Naive B cell (primary cell): ENCODE measurements around the gene DGLUCY. TPM values are rescaled to one million over a fixed set of nuclear protein-coding genes. Genes with fewer than 3 reads are reported as not detected.
"Not testable (repeated sequence)": the region's sequence is repeated elsewhere in the genome, so short reads cannot be mapped to it uniquely, and the experiment has no call there.

ENCODE experiments used
- ATAC-seq, 2 donors: fragments of 150-1000 bp; cut with Tn5 transposase; 2 replicates each; pipeline ENCODE4 v1.10.0; 2021; ENCODE audit warnings: low read depth in 2 of 2, mild to moderate bottlenecking in 2 of 2, moderate library complexity in 2 of 2
- DNase-seq: peaks from one replicate; pipeline ENCODE4 v3.0.0; 2022
- H3K27ac Mint-ChIP-seq, 6 donors: one replicate each; pipeline ENCODE4 v1.8.0; 2020 to 2022; ENCODE audit warnings: mild to moderate bottlenecking in 6 of 6, mixed read lengths in 6 of 6, moderate library complexity in 5 of 6, inconsistent platforms in 2 of 6
- H3K27me3 Mint-ChIP-seq, 3 donors: one replicate each; pipeline ENCODE4 v1.8.0; 2021 to 2022; ENCODE audit warnings: mixed read lengths in 3 of 3, mild to moderate bottlenecking in 1 of 3
- H3K36me3 Mint-ChIP-seq, 2 donors: one replicate each; pipeline ENCODE4 v1.8.0; 2020 to 2022; ENCODE audit warnings: mixed read lengths in 2 of 2, inconsistent platforms in 1 of 2, mild to moderate bottlenecking in 1 of 2
- H3K4me1 Mint-ChIP-seq, 3 donors: one replicate each; pipeline ENCODE4 v1.8.0; 2020 to 2022; ENCODE audit warnings: mixed read lengths in 3 of 3, inconsistent platforms in 1 of 3, mild to moderate bottlenecking in 1 of 3, moderate library complexity in 1 of 3
- H3K4me3 Mint-ChIP-seq, 8 donors: one replicate each; pipeline ENCODE4 v1.8.0; 2020 to 2022; ENCODE audit warnings: mild to moderate bottlenecking in 8 of 8, mixed read lengths in 8 of 8, moderate library complexity in 8 of 8, inconsistent platforms in 2 of 8
- H3K9me3 Mint-ChIP-seq, 7 donors: one replicate each; pipeline ENCODE4 v1.8.0; 2020 to 2022; ENCODE audit warnings: mixed read lengths in 7 of 7, mild to moderate bottlenecking in 5 of 7, inconsistent platforms in 2 of 7, moderate library complexity in 1 of 7
- polyA plus RNA-seq, 6 donors: library from polyadenylated mRNA; unstranded; fragments of 300-500 nt; fragmentation: Illumina TruSeq; gene quantifications; one replicate each; pipeline ENCODE4 v1.2.3, GENCODE V29; 2021; ENCODE audit warnings: low read depth in 6 of 6

The DGLUCY gene
- polyA plus RNA-seq, 6 donors from 2014 or later = 29.3 to 54.3 (median 37.7) TPM

- H3K36me3 Mint-ChIP-seq = no peaks in the 10 kb centered on the region
- H3K27ac Mint-ChIP-seq = no peak overlapping the region
- no peaks in the 10 kb centered on the region for H3K9me3 Mint-ChIP-seq
- no peak overlapping the region for H3K4me3 Mint-ChIP-seq
- H3K27me3 Mint-ChIP-seq = no peaks in the 10 kb centered on the region
- H3K4me1 Mint-ChIP-seq = peaks cover 11 to 12% (median 11%) of the 10 kb centered on the region in 3 donors
- ATAC-seq = no peak
- no peak for DNase-seq
These were observed 23.1 kb upstream of the DGLUCY start for GRCh38 chr14:91090743-91091142.

GRCh38 chr14:91092073-91092472 is 21.8 kb upstream of the DGLUCY start:
- no peak for ATAC-seq
- Mint-ChIP-seq H3K9me3 (no peaks in the 10 kb centered on the region), H3K36me3 (no peaks in the 10 kb centered on the region), H3K27ac (no peak overlapping the region), H3K4me3 (peak overlapping the region in 1 of 8 donors; percentile 11), H3K4me1 (peaks cover 8 to 9% (median 8%) of the 10 kb centered on the region in 3 donors), H3K27me3 (no peaks in the 10 kb centered on the region)
- DNase-seq = no peak

GRCh38 chr14:91093743-91094472 is 20.0 kb upstream of the DGLUCY start:
- H3K9me3 Mint-ChIP-seq, H3K36me3 Mint-ChIP-seq, H3K27me3 Mint-ChIP-seq, ATAC-seq, H3K4me1 Mint-ChIP-seq, H3K4me3 Mint-ChIP-seq, DNase-seq: not testable (repeated sequence)
- H3K27ac Mint-ChIP-seq = peak overlapping the region in 1 of 6 donors; percentile 21

GRCh38 chr14:91094772-91095171 is 19.1 kb upstream of the DGLUCY start:
- H3K4me1 Mint-ChIP-seq = no peaks in the 10 kb centered on the region
- H3K27me3 Mint-ChIP-seq = no peaks in the 10 kb centered on the region
- ATAC-seq = no peak
- no peaks in the 10 kb centered on the region for H3K9me3 Mint-ChIP-seq
- no peak overlapping the region for H3K27ac Mint-ChIP-seq
- H3K36me3 Mint-ChIP-seq = no peaks in the 10 kb centered on the region
- H3K4me3 Mint-ChIP-seq = no peak overlapping the region
- no peak for DNase-seq

- no peaks in the 10 kb centered on the region for H3K9me3 Mint-ChIP-seq
- no peak for DNase-seq
- no peaks in the 10 kb centered on the region for H3K27me3 Mint-ChIP-seq
- no peak overlapping the region for H3K4me3 Mint-ChIP-seq
- ATAC-seq = no peak
- no peaks in the 10 kb centered on the region for H3K4me1 Mint-ChIP-seq
- H3K27ac Mint-ChIP-seq = no peak overlapping the region
- no peaks in the 10 kb centered on the region for H3K36me3 Mint-ChIP-seq
These were observed 18.7 kb upstream of the DGLUCY start for GRCh38 chr14:91095178-91095577.

GRCh38 chr14:91097657-91098056 is 16.2 kb upstream of the DGLUCY start:
- H3K36me3 Mint-ChIP-seq, H3K4me3 Mint-ChIP-seq, ATAC-seq, H3K9me3 Mint-ChIP-seq, H3K27me3 Mint-ChIP-seq, H3K4me1 Mint-ChIP-seq, H3K27ac Mint-ChIP-seq, DNase-seq: not testable (repeated sequence)

- ATAC-seq (no peak), DNase-seq (no peak)
- H3K36me3 Mint-ChIP-seq = peaks cover 0 to 3% of the 10 kb centered on the region in 2 donors
- no peaks in the 10 kb centered on the region for H3K4me1 Mint-ChIP-seq
- H3K9me3 Mint-ChIP-seq = no peaks in the 10 kb centered on the region
- no peak overlapping the region for H3K4me3 Mint-ChIP-seq
- no peak overlapping the region for H3K27ac Mint-ChIP-seq
- H3K27me3 Mint-ChIP-seq = no peaks in the 10 kb centered on the region
These were observed 15.3 kb upstream of the DGLUCY start for GRCh38 chr14:91098591-91098990.

GRCh38 chr14:91100102-91100501 is 13.8 kb upstream of the DGLUCY start:
- no peak for DNase-seq
- Mint-ChIP-seq H3K9me3 (no peaks in the 10 kb centered on the region), H3K36me3 (peaks cover 0 to 3% of the 10 kb centered on the region in 2 donors), H3K27me3 (no peaks in the 10 kb centered on the region), H3K4me3 (no peak overlapping the region), H3K4me1 (no peaks in the 10 kb centered on the region), H3K27ac (peak overlapping the region in 1 of 6 donors; percentile 33)
- no peak for ATAC-seq

GRCh38 chr14:91103116-91103515 is 10.8 kb upstream of the DGLUCY start:
- H3K4me1 Mint-ChIP-seq = peaks cover 7 to 10% (median 8%) of the 10 kb centered on the region in 3 donors
- H3K27me3 Mint-ChIP-seq = no peaks in the 10 kb centered on the region
- H3K27ac Mint-ChIP-seq = no peak overlapping the region
- H3K9me3 Mint-ChIP-seq = no peaks in the 10 kb centered on the region
- H3K4me3 Mint-ChIP-seq = no peak overlapping the region
- no peak for DNase-seq
- no peak for ATAC-seq
- H3K36me3 Mint-ChIP-seq = peaks cover 0 to 3% of the 10 kb centered on the region in 2 donors

GRCh38 chr14:91108941-91109611 is 4.8 kb upstream of the DGLUCY start:
- H3K27me3 Mint-ChIP-seq = no peaks in the 10 kb centered on the region
- peaks cover 34 to 49% (median 39%) of the 10 kb centered on the region in 3 donors for H3K4me1 Mint-ChIP-seq
- no peak for ATAC-seq
- H3K4me3 Mint-ChIP-seq = peak overlapping the region in 7 of 8 donors; percentile 7 to 80 (median 34)
- peak overlapping the region; percentile 5 to 83 (median 66) for H3K27ac Mint-ChIP-seq
- no peaks in the 10 kb centered on the region for H3K36me3 Mint-ChIP-seq
- no peaks in the 10 kb centered on the region for H3K9me3 Mint-ChIP-seq
- DNase-seq = no peak

- DNase-seq (no peak), ATAC-seq (no peak)
- Mint-ChIP-seq H3K4me1 (peaks cover 49 to 71% (median 55%) of the 10 kb centered on the region in 3 donors), H3K4me3 (peak overlapping the region in 1 of 8 donors; percentile 78), H3K27ac (no peak overlapping the region), H3K27me3 (no peaks in the 10 kb centered on the region), H3K9me3 (no peaks in the 10 kb centered on the region), H3K36me3 (no peaks in the 10 kb centered on the region)
These were observed 2.4 kb upstream of the DGLUCY start for GRCh38 chr14:91111443-91111842.

GRCh38 chr14:91112194-91112593 is 1.7 kb upstream of the DGLUCY start:
- Mint-ChIP-seq H3K4me1 (peaks cover 54 to 77% (median 59%) of the 10 kb centered on the region in 3 donors), H3K4me3 (peak overlapping the region in 7 of 8 donors; percentile 21 to 78 (median 62)), H3K27me3 (no peaks in the 10 kb centered on the region), H3K36me3 (no peaks in the 10 kb centered on the region), H3K27ac (peak overlapping the region in 3 of 6 donors; percentile 50 to 83 (median 51)), H3K9me3 (no peaks in the 10 kb centered on the region)
- DNase-seq = no peak
- ATAC-seq = no peak

- peak; percentile 67 for DNase-seq
These were observed 499 bp downstream of the DGLUCY start for GRCh38 chr14:91114079-91115065.

More at GRCh38 chr14:91114079-91115065, 499 bp downstream of the DGLUCY start:
- peaks cover 0 to 3% (median 0%) of the 10 kb centered on the region in 7 donors for H3K9me3 Mint-ChIP-seq
- peaks cover 48 to 74% (median 59%) of the 10 kb centered on the region in 3 donors for H3K4me1 Mint-ChIP-seq
- H3K27me3 Mint-ChIP-seq = no peaks in the 10 kb centered on the region
- H3K36me3 Mint-ChIP-seq = peaks cover 7% of the 10 kb centered on the region in 2 donors
- peak; percentile 82 to 83 for ATAC-seq
- peak overlapping the region; percentile 88 to 97 (median 94) for H3K27ac Mint-ChIP-seq
- H3K4me3 Mint-ChIP-seq = peak overlapping the region; percentile 85 to 99 (median 96)
